ENCODE measurements around the gene COG7. TPM values are rescaled to one million over a fixed set of nuclear protein-coding genes. Genes with fewer than 3 reads are reported as not detected.

COG7 gene
- total and polyA plus RNA-seq, 3 donors from 2014 or later = 21.5 to 40.7 (median 35.1) TPM

DNA sequence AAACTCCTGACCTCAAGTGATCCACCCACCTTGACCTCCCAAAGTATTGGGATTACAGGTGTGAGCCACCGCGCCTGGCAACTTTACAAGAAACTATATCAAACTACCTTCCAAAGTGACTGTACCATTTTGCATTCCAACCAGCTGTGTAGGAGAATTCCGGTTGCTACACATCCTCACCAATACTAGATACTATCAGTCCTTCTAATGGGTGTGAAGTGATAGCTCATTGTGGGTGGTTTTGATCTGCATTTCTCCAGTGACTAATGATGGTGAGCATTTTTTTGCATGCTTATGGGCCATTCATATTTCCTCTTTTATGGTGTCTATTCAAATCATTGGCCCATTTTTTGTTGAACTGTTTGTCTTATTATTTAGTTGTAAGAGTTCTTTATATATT is 113.2 kb downstream of the COG7 start:
- TF ChIP-seq POLR2A (IDR thresholded peaks at IDR 0.05) = no peak
- TF ChIP-seq, protein P1, sequence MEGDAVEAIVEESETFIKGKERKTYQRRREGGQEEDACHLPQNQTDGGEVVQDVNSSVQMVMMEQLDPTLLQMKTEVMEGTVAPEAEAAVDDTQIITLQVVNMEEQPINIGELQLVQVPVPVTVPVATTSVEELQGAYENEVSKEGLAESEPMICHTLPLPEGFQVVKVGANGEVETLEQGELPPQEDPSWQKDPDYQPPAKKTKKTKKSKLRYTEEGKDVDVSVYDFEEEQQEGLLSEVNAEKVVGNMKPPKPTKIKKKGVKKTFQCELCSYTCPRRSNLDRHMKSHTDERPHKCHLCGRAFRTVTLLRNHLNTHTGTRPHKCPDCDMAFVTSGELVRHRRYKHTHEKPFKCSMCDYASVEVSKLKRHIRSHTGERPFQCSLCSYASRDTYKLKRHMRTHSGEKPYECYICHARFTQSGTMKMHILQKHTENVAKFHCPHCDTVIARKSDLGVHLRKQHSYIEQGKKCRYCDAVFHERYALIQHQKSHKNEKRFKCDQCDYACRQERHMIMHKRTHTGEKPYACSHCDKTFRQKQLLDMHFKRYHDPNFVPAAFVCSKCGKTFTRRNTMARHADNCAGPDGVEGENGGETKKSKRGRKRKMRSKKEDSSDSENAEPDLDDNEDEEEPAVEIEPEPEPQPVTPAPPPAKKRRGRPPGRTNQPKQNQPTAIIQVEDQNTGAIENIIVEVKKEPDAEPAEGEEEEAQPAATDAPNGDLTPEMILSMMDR (IDR thresholded peaks at IDR 0.05) = no peak
- no peaks in the 10 kb centered on the region for H3K36me3 ChIP-seq (ENCODE audit: low read depth, missing control alignments)
- no peak for DNase-seq
- H3K4me1 ChIP-seq = no peaks in the 10 kb centered on the region
- intact Hi-C loops (cut with DNase I; ENCODE audit: low total_unique reads) = no loop called here
- H3K9me3 ChIP-seq = no peaks in the 10 kb centered on the region
- no peak overlapping the region for H3K4me3 ChIP-seq
- WGBS, 2 donors = 88 to 93% methylated on average over 3 of the region's 3 CpGs
- no peak overlapping the region for H3K27ac ChIP-seq
- no peaks in the 10 kb centered on the region for H3K27me3 ChIP-seq

Small RNAs within 50 kb of the gene (small RNA-seq; reads per million reads assigned to genes)
- 0 reads per million in 2 donors for gene RF00072

Other genes with a start within 250 kb of the COG7 start
- under 1 TPM; 0.31 to 0.55 TPM for gene SCNN1B, start 150.9 kb downstream of the COG7 start, total RNA-seq
- 1.1 TPM for gene SCNN1B, start 150.9 kb downstream of the COG7 start, polyA plus RNA-seq (ENCODE audit: insufficient read depth, low read depth, low replicate concordance)
- gene GGA2, start 57.3 kb upstream of the COG7 start, total RNA-seq = 10 to 100 TPM; 60.6 to 71.9 TPM
- gene GGA2, start 57.3 kb upstream of the COG7 start, polyA plus RNA-seq (ENCODE audit: insufficient read depth, low read depth, low replicate concordance) = 47.2 TPM
- gene EARS2, start 104.2 kb upstream of the COG7 start, total RNA-seq = 10 to 100 TPM; 55.9 to 76.7 TPM
- gene EARS2, start 104.2 kb upstream of the COG7 start, polyA plus RNA-seq (ENCODE audit: insufficient read depth, low read depth, low replicate concordance) = 32.3 TPM
- 100 to 1,000 TPM; 269 to 275 TPM for gene UBFD1, start 104.5 kb upstream of the COG7 start, total RNA-seq
- 76.8 TPM for gene UBFD1, start 104.5 kb upstream of the COG7 start, polyA plus RNA-seq (ENCODE audit: insufficient read depth, low read depth, low replicate concordance)
- gene NDUFAB1, start 143.1 kb upstream of the COG7 start, total RNA-seq = 10 to 100 TPM; 65.4 to 79.5 TPM
- gene NDUFAB1, start 143.1 kb upstream of the COG7 start, polyA plus RNA-seq (ENCODE audit: insufficient read depth, low read depth, low replicate concordance) = 115 TPM
- gene PALB2, start 188.1 kb upstream of the COG7 start, total RNA-seq = 10 to 100 TPM; 24.6 to 26.8 TPM
- 14.4 TPM for gene PALB2, start 188.1 kb upstream of the COG7 start, polyA plus RNA-seq (ENCODE audit: insufficient read depth, low read depth, low replicate concordance)
- gene DCTN5, start 188.3 kb upstream of the COG7 start, total RNA-seq = 10 to 100 TPM; 61.3 to 63.3 TPM
- gene DCTN5, start 188.3 kb upstream of the COG7 start, polyA plus RNA-seq (ENCODE audit: insufficient read depth, low read depth, low replicate concordance) = 84.0 TPM
- 10 to 100 TPM; 26.3 to 44.5 TPM for gene PLK1, start 225.7 kb upstream of the COG7 start, total RNA-seq
- gene PLK1, start 225.7 kb upstream of the COG7 start, polyA plus RNA-seq (ENCODE audit: insufficient read depth, low read depth, low replicate concordance) = 94.7 TPM

All from testis (tissue), 3 donors.